ENCODE data around the gene PRDM2.

DNA sequence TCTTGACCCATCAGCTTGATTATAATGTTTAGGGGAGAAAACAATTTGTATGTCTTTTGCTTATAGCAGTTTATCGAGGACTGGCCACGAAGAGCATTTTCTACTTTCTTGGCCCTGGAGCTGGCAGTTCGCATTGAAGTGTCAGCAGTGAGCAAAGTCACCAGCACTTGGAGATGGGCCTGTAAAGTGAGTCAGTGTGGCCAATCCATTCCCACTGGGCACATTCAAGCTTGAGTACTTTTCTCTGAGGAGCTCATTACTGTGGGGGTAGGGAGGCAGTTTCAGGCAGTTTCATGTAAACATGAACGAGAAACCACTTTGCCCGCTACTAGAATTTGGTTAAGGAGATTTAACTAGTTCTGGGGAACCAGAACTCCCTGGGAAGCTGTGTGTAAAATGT is 164.8 kb downstream of the PRDM2 start:
- TF ChIP-seq, protein P1, sequence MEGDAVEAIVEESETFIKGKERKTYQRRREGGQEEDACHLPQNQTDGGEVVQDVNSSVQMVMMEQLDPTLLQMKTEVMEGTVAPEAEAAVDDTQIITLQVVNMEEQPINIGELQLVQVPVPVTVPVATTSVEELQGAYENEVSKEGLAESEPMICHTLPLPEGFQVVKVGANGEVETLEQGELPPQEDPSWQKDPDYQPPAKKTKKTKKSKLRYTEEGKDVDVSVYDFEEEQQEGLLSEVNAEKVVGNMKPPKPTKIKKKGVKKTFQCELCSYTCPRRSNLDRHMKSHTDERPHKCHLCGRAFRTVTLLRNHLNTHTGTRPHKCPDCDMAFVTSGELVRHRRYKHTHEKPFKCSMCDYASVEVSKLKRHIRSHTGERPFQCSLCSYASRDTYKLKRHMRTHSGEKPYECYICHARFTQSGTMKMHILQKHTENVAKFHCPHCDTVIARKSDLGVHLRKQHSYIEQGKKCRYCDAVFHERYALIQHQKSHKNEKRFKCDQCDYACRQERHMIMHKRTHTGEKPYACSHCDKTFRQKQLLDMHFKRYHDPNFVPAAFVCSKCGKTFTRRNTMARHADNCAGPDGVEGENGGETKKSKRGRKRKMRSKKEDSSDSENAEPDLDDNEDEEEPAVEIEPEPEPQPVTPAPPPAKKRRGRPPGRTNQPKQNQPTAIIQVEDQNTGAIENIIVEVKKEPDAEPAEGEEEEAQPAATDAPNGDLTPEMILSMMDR (IDR thresholded peaks at IDR 0.05) = no peak
- TF ChIP-seq POLR2A (IDR thresholded peaks at IDR 0.05) = no peak

All from ovary (tissue), 3 donors.